HepG2 (cell line): Measurements from ENCODE around the gene KCNQ5.

ENCODE experiments used
- CCAR2 ChIP-seq: fragments of 200-400 bp; formaldehyde crosslinking; optimal IDR thresholded peaks from 2 replicates; pipeline ENCODE3; 2018; ENCODE audit warnings: low read depth, mild to moderate bottlenecking, low read length, moderate library complexity
- GFI1 ChIP-seq: sonication (generic); formaldehyde crosslinking; IDR thresholded peaks from 2 replicates; pipeline ENCODE4 v1.5.0; 2020; ENCODE audit warnings: missing genetic modification reagents, mild to moderate bottlenecking, borderline replicate concordance

DNA sequence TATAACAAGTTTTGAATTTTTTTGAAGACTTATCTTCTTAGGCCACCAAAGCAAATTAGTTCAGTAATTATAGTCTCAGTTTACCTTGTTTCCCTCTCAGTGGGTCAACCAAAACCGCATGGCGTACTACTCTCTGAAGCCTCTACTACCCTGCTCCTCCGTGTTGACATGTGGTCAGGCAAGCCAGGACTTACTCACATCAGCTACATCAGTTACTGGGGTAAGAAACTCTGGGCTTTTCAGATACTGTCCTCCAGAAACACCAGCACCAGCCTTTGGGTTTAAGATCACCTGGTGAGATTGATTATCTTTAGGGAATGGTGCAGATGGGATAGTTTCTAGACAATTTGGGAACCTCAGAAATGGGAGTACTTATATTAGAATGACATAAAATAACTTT lies 55.1 kb downstream of the KCNQ5 start:
- TF ChIP-seq CCAR2: no peak
- TF ChIP-seq GFI1 (CRISPR knock-in tag): no peak
